GM10266 (cell line): Measurements from ENCODE around the gene PPP1R14D.

Source experiments
- DNase-seq: peaks from one replicate; pipeline ENCODE4 v3.0.0; 2012; ENCODE audit errors: extremely low spot score
- CTCF ChIP-seq: IDR thresholded peaks from 2 replicates; pipeline ENCODE4 v1.5.1; 2012; ENCODE audit warnings: mild to moderate bottlenecking, low read depth; ENCODE audit not compliant: control insufficient read depth, insufficient read depth; ENCODE audit errors: missing control alignments

The PPP1R14D gene

GRCh38 chr15:40843261-40843884, 14.9 kb upstream of the PPP1R14D start:
- no peak for DNase-seq
- TF ChIP-seq CTCF, result no peak

- no peak for DNase-seq
- no peak for TF ChIP-seq CTCF
Observed at GRCh38 chr15:40841741-40842140, 13.2 kb upstream of the PPP1R14D start.

GRCh38 chr15:40838756-40839155, 10.2 kb upstream of the PPP1R14D start:
- no peak for DNase-seq
- TF ChIP-seq CTCF, result no peak

GRCh38 chr15:40836020-40836419, 7.5 kb upstream of the PPP1R14D start:
- DNase-seq, result no peak
- TF ChIP-seq CTCF, result no peak

- DNase-seq, result no peak
- TF ChIP-seq CTCF, result no peak
Observed at GRCh38 chr15:40832903-40833302, 4.4 kb upstream of the PPP1R14D start.

GRCh38 chr15:40831861-40832260, 3.4 kb upstream of the PPP1R14D start:
- no peak for DNase-seq
- TF ChIP-seq CTCF, result no peak

- TF ChIP-seq CTCF, result no peak
- no peak for DNase-seq
Observed at GRCh38 chr15:40830884-40831283, 2.4 kb upstream of the PPP1R14D start.
